Mesothelial cell of epicardium (in vitro differentiated cells): Measurements from ENCODE around the gene C14orf119. TPM values are rescaled to one million over a fixed set of nuclear protein-coding genes. Genes with fewer than 3 reads are reported as not detected.
A peak's percentile ranks its signal among the peaks of the same experiment; 100 is the strongest.

ENCODE experiments used
- DNase-seq, 2 experiments: peaks; one replicate each; pipeline ENCODE4 v3.0.0; 2021; ENCODE audit warnings: low spot score in 2 of 2; ENCODE audit not compliant: unreplicated experiment in 2 of 2
- H3K27ac Mint-ChIP-seq: 2 replicates; pipeline ENCODE4 v1.8.0; 2021; ENCODE audit warnings: mixed read lengths
- H3K27me3 Mint-ChIP-seq: 2 replicates; pipeline ENCODE4 v1.8.0; 2021; ENCODE audit warnings: low read depth, mixed read lengths
- H3K36me3 Mint-ChIP-seq: 2 replicates; pipeline ENCODE4 v1.8.0; 2021; ENCODE audit warnings: mixed read lengths
- H3K4me1 Mint-ChIP-seq: 2 replicates; pipeline ENCODE4 v1.8.0; 2021; ENCODE audit warnings: mixed read lengths
- H3K4me3 Mint-ChIP-seq: 2 replicates; pipeline ENCODE4 v1.8.0; 2021; ENCODE audit warnings: mild to moderate bottlenecking, moderate library complexity, mixed read lengths
- H3K9me3 Mint-ChIP-seq: 2 replicates; pipeline ENCODE4 v1.8.0; 2021; ENCODE audit warnings: mixed read lengths
- CTCF ChIP-seq: fragments of 200-600 bp; sonication (generic); IDR thresholded peaks from one replicate; pipeline ENCODE4 v1.5.0; 2021; ENCODE audit warnings: antibody characterized with exemption; ENCODE audit not compliant: unreplicated experiment
- total RNA-seq: library from RNA; stranded (reverse); gene quantifications from 3 replicates; pipeline ENCODE4 v1.2.1, GENCODE V29; 2021

The C14orf119 gene
- total RNA-seq, 1 donor from 2014 or later, result 45.6 TPM

- Mint-ChIP-seq H3K4me3 (no peak overlapping the region), H3K9me3 (no peaks in the 10 kb centered on the region), H3K36me3 (peaks cover 17% of the 10 kb centered on the region), H3K4me1 (peaks cover 17% of the 10 kb centered on the region), H3K27ac (peak overlapping the region; percentile 9), H3K27me3 (no peaks in the 10 kb centered on the region)
- DNase-seq, result no peak
- TF ChIP-seq CTCF, result no peak
Observed at GRCh38 chr14:23125011-23125410, 29.7 kb downstream of the C14orf119 start.

- Mint-ChIP-seq H3K36me3 (peaks cover 24% of the 10 kb centered on the region), H3K4me3 (no peak overlapping the region), H3K27me3 (no peaks in the 10 kb centered on the region), H3K27ac (no peak overlapping the region), H3K9me3 (no peaks in the 10 kb centered on the region), H3K4me1 (peaks cover 12% of the 10 kb centered on the region)
- DNase-seq, result no peak
- no peak for TF ChIP-seq CTCF
Observed at GRCh38 chr14:23125933-23126524, 30.7 kb downstream of the C14orf119 start.

- Mint-ChIP-seq H3K9me3 (no peaks in the 10 kb centered on the region), H3K27me3 (no peaks in the 10 kb centered on the region), H3K4me3 (no peak overlapping the region), H3K36me3 (peaks cover 24% of the 10 kb centered on the region), H3K27ac (no peak overlapping the region), H3K4me1 (peaks cover 6% of the 10 kb centered on the region)
- DNase-seq, result no peak
- TF ChIP-seq CTCF, result no peak
Observed at GRCh38 chr14:23126548-23127278, 31.4 kb downstream of the C14orf119 start.

- no peaks in the 10 kb centered on the region for H3K27me3 Mint-ChIP-seq
- peaks cover 6% of the 10 kb centered on the region for H3K4me1 Mint-ChIP-seq
- H3K36me3 Mint-ChIP-seq, result peaks cover 26% of the 10 kb centered on the region
- no peaks in the 10 kb centered on the region for H3K9me3 Mint-ChIP-seq
- H3K27ac Mint-ChIP-seq, result no peak overlapping the region
- no peak for DNase-seq
- no peak for TF ChIP-seq CTCF
- H3K4me3 Mint-ChIP-seq, result no peak overlapping the region
Observed at GRCh38 chr14:23127861-23128260, 32.6 kb downstream of the C14orf119 start.

GRCh38 chr14:23128969-23129758 is 33.9 kb downstream of the C14orf119 start:
- no peak overlapping the region for H3K4me3 Mint-ChIP-seq
- H3K9me3 Mint-ChIP-seq, result no peaks in the 10 kb centered on the region
- H3K27me3 Mint-ChIP-seq, result no peaks in the 10 kb centered on the region
- no peak for TF ChIP-seq CTCF
- H3K36me3 Mint-ChIP-seq, result peaks cover 26% of the 10 kb centered on the region
- no peak overlapping the region for H3K27ac Mint-ChIP-seq
- DNase-seq, result no peak
- H3K4me1 Mint-ChIP-seq, result peaks cover 2% of the 10 kb centered on the region
